Astrocyte (in vitro differentiated cells and primary cell): ENCODE results near the gene ANKRD40. TPM values are rescaled to one million over a fixed set of nuclear protein-coding genes. Genes with fewer than 3 reads are reported as not detected.

ENCODE experiments used
- DNase-seq: peaks from one replicate; pipeline ENCODE4 v3.0.0-alpha.2; 2010; ENCODE audit warnings: low read depth
- FAIRE-seq: peaks from 2 replicates; lab custom pipeline; 2011; peaks lifted over from hg19 to GRCh38; lab: Jason Lieb, UNC
- H2AFZ ChIP-seq: 2 replicates; pipeline ENCODE4 v1.6.0; 2012; ENCODE audit warnings: low read depth, low read length, inconsistent platforms
- H3K27ac ChIP-seq: 2 replicates; pipeline ENCODE4 v1.5.1; 2011; ENCODE audit warnings: low read depth, low read length, inconsistent platforms
- H3K27me3 ChIP-seq: 2 replicates; pipeline ENCODE4 v1.6.0; 2011; ENCODE audit warnings: low read length, inconsistent platforms; ENCODE audit not compliant: insufficient read depth
- H3K36me3 ChIP-seq: 2 replicates; pipeline ENCODE4 v1.5.1; 2011; ENCODE audit warnings: low read length, inconsistent platforms; ENCODE audit not compliant: insufficient read depth
- H3K4me1 ChIP-seq: 2 replicates; pipeline ENCODE4 v1.5.1; 2011; ENCODE audit warnings: low read length, inconsistent platforms; ENCODE audit not compliant: insufficient read depth
- H3K4me2 ChIP-seq: 2 replicates; pipeline ENCODE4 v1.6.0; 2012; ENCODE audit warnings: low read length, inconsistent platforms
- H3K4me3 ChIP-seq: 2 replicates; pipeline ENCODE4 v1.5.1; 2011; ENCODE audit warnings: low read depth, mild to moderate bottlenecking, low read length, inconsistent platforms; ENCODE audit not compliant: insufficient read depth
- H3K79me2 ChIP-seq: 2 replicates; pipeline ENCODE4 v1.6.0; 2012; ENCODE audit warnings: mild to moderate bottlenecking, low read length, inconsistent platforms; ENCODE audit not compliant: insufficient read depth
- H3K9ac ChIP-seq: 2 replicates; pipeline ENCODE4 v1.6.0; 2012; ENCODE audit warnings: mild to moderate bottlenecking, low read length, inconsistent platforms
- H3K9me3 ChIP-seq: 2 replicates; pipeline ENCODE4 v1.5.1; 2012; ENCODE audit warnings: low read depth, mild to moderate bottlenecking, low read length, inconsistent platforms; ENCODE audit not compliant: insufficient read depth
- H4K20me1 ChIP-seq: 2 replicates; pipeline ENCODE4 v1.6.0; 2012; ENCODE audit warnings: low read length, inconsistent platforms; ENCODE audit not compliant: insufficient read depth
- H3K27ac Mint-ChIP-seq: one replicate; pipeline ENCODE4 v1.8.0; 2021; ENCODE audit warnings: mild to moderate bottlenecking, mixed read lengths; ENCODE audit not compliant: unreplicated experiment
- H3K27me3 Mint-ChIP-seq: one replicate; pipeline ENCODE4 v1.8.0; 2021; ENCODE audit warnings: low read depth, mixed read lengths; ENCODE audit not compliant: unreplicated experiment
- H3K36me3 Mint-ChIP-seq: one replicate; pipeline ENCODE4 v1.8.0; 2021; ENCODE audit warnings: low read depth, mixed read lengths; ENCODE audit not compliant: unreplicated experiment
- H3K4me1 Mint-ChIP-seq: one replicate; pipeline ENCODE4 v1.8.0; 2021; ENCODE audit warnings: low read depth, mixed read lengths; ENCODE audit not compliant: unreplicated experiment
- H3K4me3 Mint-ChIP-seq: one replicate; pipeline ENCODE4 v1.8.0; 2021; ENCODE audit warnings: mild to moderate bottlenecking, moderate library complexity, mixed read lengths; ENCODE audit not compliant: unreplicated experiment
- H3K9me3 Mint-ChIP-seq: one replicate; pipeline ENCODE4 v1.8.0; 2021; ENCODE audit warnings: mild to moderate bottlenecking, mixed read lengths; ENCODE audit not compliant: unreplicated experiment
- EZH2 ChIP-seq: IDR thresholded peaks from 2 replicates; pipeline ENCODE4 v1.6.1; 2012; ENCODE audit warnings: mild to moderate bottlenecking, low read length, inconsistent platforms; ENCODE audit not compliant: insufficient read depth
- total RNA-seq: library from RNA; stranded (reverse); gene quantifications from 2 replicates; pipeline ENCODE4 v1.2.1, GENCODE V29; 2021
- TF ChIP-seq, protein P1 (sequence below): IDR thresholded peaks from 2 replicates; pipeline ENCODE4 v1.5.1; 2011; ENCODE audit warnings: low read depth, mild to moderate bottlenecking, inconsistent platforms, low read length, moderate library complexity; ENCODE audit not compliant: insufficient read depth

The ANKRD40 gene
- total RNA-seq, 1 donor from 2014 or later = 38.3 TPM

DNA sequence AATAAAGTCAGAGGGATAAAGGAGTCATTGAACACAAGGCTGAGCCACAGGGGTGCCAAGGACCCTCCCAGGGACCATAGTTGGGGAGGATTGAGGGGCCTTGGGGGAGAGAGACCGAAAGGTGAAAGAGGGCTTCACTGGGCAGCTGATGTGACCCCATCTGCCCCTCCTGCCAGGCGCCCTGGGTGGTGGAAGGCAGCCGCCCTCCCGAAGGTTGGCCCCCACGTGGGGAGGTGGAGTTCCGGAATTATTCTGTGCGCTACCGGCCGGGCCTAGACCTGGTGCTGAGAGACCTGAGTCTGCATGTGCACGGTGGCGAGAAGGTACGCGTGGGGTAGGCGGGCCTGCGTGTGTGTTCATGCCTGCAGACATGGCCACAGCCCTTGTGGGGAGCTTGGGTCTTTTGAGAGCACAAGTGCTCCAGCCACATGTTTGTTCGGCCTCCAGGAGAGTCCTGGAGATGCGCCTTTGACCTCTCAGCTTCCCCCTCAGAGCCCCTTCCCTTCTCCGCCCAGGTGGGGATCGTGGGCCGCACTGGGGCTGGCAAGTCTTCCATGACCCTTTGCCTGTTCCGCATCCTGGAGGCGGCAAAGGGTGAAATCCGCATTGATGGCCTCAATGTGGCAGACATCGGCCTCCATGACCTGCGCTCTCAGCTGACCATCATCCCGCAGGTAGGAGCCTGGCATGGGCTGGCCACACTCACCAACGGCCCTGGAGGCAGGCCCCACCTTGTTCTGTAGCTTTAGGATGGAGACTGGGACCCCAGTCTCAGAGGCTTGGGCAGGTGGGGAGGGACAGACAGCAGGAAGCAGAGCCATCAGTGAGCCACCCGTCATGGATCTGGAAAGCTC lies 24.1 kb downstream of the ANKRD40 start:
- no peaks in the 10 kb centered on the region for H3K79me2 ChIP-seq
- H3K4me1 ChIP-seq = peaks cover 18% of the 10 kb centered on the region
- Mint-ChIP-seq H3K4me3 (no peak overlapping the region), H3K36me3 (no peaks in the 10 kb centered on the region), H3K9me3 (no peaks in the 10 kb centered on the region), H3K27me3 (peaks cover 26% of the 10 kb centered on the region), H3K4me1 (peaks cover 17% of the 10 kb centered on the region), H3K27ac (no peak overlapping the region)
- TF ChIP-seq EZH2 = no peak
- TF ChIP-seq, protein P1, sequence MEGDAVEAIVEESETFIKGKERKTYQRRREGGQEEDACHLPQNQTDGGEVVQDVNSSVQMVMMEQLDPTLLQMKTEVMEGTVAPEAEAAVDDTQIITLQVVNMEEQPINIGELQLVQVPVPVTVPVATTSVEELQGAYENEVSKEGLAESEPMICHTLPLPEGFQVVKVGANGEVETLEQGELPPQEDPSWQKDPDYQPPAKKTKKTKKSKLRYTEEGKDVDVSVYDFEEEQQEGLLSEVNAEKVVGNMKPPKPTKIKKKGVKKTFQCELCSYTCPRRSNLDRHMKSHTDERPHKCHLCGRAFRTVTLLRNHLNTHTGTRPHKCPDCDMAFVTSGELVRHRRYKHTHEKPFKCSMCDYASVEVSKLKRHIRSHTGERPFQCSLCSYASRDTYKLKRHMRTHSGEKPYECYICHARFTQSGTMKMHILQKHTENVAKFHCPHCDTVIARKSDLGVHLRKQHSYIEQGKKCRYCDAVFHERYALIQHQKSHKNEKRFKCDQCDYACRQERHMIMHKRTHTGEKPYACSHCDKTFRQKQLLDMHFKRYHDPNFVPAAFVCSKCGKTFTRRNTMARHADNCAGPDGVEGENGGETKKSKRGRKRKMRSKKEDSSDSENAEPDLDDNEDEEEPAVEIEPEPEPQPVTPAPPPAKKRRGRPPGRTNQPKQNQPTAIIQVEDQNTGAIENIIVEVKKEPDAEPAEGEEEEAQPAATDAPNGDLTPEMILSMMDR = no peak
- no peaks in the 10 kb centered on the region for H3K27me3 ChIP-seq
- no peak overlapping the region for H3K4me3 ChIP-seq
- no peak overlapping the region for H3K9ac ChIP-seq
- no peak overlapping the region for H2AFZ ChIP-seq
- DNase-seq = no peak
- H4K20me1 ChIP-seq = no peaks in the 10 kb centered on the region
- no peak for FAIRE-seq
- H3K36me3 ChIP-seq = no peaks in the 10 kb centered on the region
- no peaks in the 10 kb centered on the region for H3K9me3 ChIP-seq
- H3K4me2 ChIP-seq = no peak overlapping the region
- H3K27ac ChIP-seq = no peak overlapping the region

DNA sequence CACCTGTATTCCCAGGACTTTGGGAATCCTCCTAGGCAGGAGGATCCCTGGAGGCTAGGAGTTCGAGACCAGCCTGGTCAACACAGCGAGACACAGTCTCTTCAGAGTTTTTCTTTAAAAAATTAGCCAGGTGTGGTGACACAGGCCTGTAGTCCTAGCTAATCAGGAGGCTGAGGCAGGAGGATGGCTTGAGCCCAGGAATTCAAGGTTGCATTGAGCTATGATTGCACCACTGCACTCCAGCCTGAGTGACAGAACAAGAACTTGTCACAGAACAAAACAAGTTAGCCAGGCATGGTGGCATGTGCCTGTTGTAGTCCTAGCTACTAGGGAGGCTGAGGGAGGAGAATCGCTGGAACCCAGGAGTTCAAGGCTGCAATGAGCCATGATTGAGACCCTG lies 24.8 kb downstream of the ANKRD40 start:
- H3K9ac ChIP-seq = no peak overlapping the region
- H3K9me3 ChIP-seq = no peaks in the 10 kb centered on the region
- Mint-ChIP-seq H3K4me1 (peaks cover 17% of the 10 kb centered on the region), H3K9me3 (no peaks in the 10 kb centered on the region), H3K4me3 (no peak overlapping the region), H3K27ac (no peak overlapping the region), H3K36me3 (no peaks in the 10 kb centered on the region), H3K27me3 (peaks cover 31% of the 10 kb centered on the region)
- H3K4me2 ChIP-seq = no peak overlapping the region
- H3K27ac ChIP-seq = no peak overlapping the region
- H3K36me3 ChIP-seq = no peaks in the 10 kb centered on the region
- FAIRE-seq = no peak
- H4K20me1 ChIP-seq = no peaks in the 10 kb centered on the region
- no peak overlapping the region for H3K4me3 ChIP-seq
- no peak for TF ChIP-seq EZH2
- no peak for DNase-seq
- no peak overlapping the region for H2AFZ ChIP-seq
- H3K4me1 ChIP-seq = peaks cover 18% of the 10 kb centered on the region
- no peaks in the 10 kb centered on the region for H3K27me3 ChIP-seq
- no peaks in the 10 kb centered on the region for H3K79me2 ChIP-seq

DNA sequence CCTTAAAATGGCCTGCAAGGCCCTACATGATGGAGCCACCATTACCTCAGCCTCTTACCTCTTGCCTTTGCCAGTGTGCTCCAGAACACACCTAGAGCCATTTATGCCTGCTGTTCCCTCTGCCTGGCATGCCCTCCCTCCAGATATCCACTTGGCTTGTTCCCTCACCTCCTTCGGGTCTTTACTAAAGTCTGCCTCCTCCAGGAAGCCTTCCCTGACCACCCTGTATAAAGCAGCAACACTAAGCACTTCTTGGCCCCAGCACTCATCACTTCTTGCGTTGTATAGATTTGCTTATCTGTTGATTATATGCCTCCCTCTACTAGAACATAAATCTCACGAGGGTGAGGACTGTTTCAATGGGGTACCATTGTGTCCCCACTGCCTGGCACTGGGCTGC lies 25.3 kb downstream of the ANKRD40 start:
- Histone ChIP-seq H3K79me2 (no peaks in the 10 kb centered on the region), H3K9me3 (no peaks in the 10 kb centered on the region), H3K9ac (no peak overlapping the region), H3K4me1 (peaks cover 18% of the 10 kb centered on the region), H2AFZ (no peak overlapping the region), H3K36me3 (no peaks in the 10 kb centered on the region), H3K27ac (no peak overlapping the region), H3K4me3 (no peak overlapping the region), H3K4me2 (no peak overlapping the region), H4K20me1 (no peaks in the 10 kb centered on the region), H3K27me3 (no peaks in the 10 kb centered on the region)
- Mint-ChIP-seq H3K4me1 (peaks cover 13% of the 10 kb centered on the region), H3K27ac (no peak overlapping the region), H3K4me3 (no peak overlapping the region), H3K36me3 (no peaks in the 10 kb centered on the region), H3K9me3 (no peaks in the 10 kb centered on the region), H3K27me3 (peaks cover 34% of the 10 kb centered on the region)
- DNase-seq (no peak), FAIRE-seq (no peak)
- TF ChIP-seq, protein P1 = no peak
- no peak for TF ChIP-seq EZH2
